Stimulated activated CD4-positive, alpha-beta T cell treated with anti-CD3 and anti-CD28 coated beads, Interleukin-4, amount 100 ng/mL, for 48 hours (primary cell): ENCODE data around the gene MRC1.
"Not testable (repeated sequence)": the region's sequence is repeated elsewhere in the genome, so short reads cannot be mapped to it uniquely, and the experiment has no call there.

Source experiments
- DNase-seq, 2 donors: peaks; one replicate each; pipeline ENCODE4 v3.0.0-alpha.2; 2020; ENCODE audit warnings: low read depth in 2 of 2

Gene MRC1

GRCh38 chr10:17905491-17905890 is 96.3 kb downstream of the MRC1 start:
- DNase-seq, result no peak

GRCh38 chr10:17906002-17906401 is 96.9 kb downstream of the MRC1 start:
- DNase-seq, result no peak

- DNase-seq, result no peak
These were observed 98.5 kb downstream of the MRC1 start for GRCh38 chr10:17907641-17908040.

GRCh38 chr10:17910125-17910789 is 101.1 kb downstream of the MRC1 start:
- DNase-seq, result peak in 1 of 2 donors; percentile 10

- DNase-seq, result no peak
These were observed 103.6 kb downstream of the MRC1 start for GRCh38 chr10:17912754-17913153.

GRCh38 chr10:17913604-17914003 is 104.5 kb downstream of the MRC1 start:
- DNase-seq, result no peak

- no peak for DNase-seq
These were observed 105.3 kb downstream of the MRC1 start for GRCh38 chr10:17914169-17915045.

GRCh38 chr10:17915181-17915580 is 106.0 kb downstream of the MRC1 start:
- no peak for DNase-seq

GRCh38 chr10:17918187-17918903 is 109.2 kb downstream of the MRC1 start:
- no peak for DNase-seq

GRCh38 chr10:17921378-17921777 is 112.2 kb downstream of the MRC1 start:
- no peak for DNase-seq

GRCh38 chr10:17923728-17924127 is 114.6 kb downstream of the MRC1 start:
- no peak for DNase-seq

- DNase-seq, result no peak
These were observed 134.0 kb downstream of the MRC1 start for GRCh38 chr10:17943033-17943745.

GRCh38 chr10:17950269-17950668 is 141.1 kb downstream of the MRC1 start:
- DNase-seq, result not testable (repeated sequence)

GRCh38 chr10:17950726-17951125 is 141.6 kb downstream of the MRC1 start:
- no peak for DNase-seq

- no peak for DNase-seq
These were observed 142.8 kb downstream of the MRC1 start, which contains the start of gene SLC39A12 for GRCh38 chr10:17951868-17952371. SLC39A12 (plus strand) TSS chr10:17951918; CDS start chr10:17953277, 1,359 bp downstream.

GRCh38 chr10:17954372-17954771 is 145.2 kb downstream of the MRC1 start:
- DNase-seq, result not testable (repeated sequence)

- DNase-seq, result no peak
These were observed 145.7 kb downstream of the MRC1 start for GRCh38 chr10:17954861-17955260.

- no peak for DNase-seq
These were observed 148.9 kb downstream of the MRC1 start for GRCh38 chr10:17958049-17958448.

GRCh38 chr10:17959870-17960269 is 150.7 kb downstream of the MRC1 start:
- no peak for DNase-seq
